Loucy (cell line): Measurements from ENCODE around the gene SFRP5.

Experiments used
- H2AFZ ChIP-seq: fragments of 200-600 bp; sonication (generic); 2 replicates; pipeline ENCODE4 v1.6.0; 2016; ENCODE audit warnings: antibody characterized with exemption, mild to moderate bottlenecking, low read length, moderate library complexity
- H3F3A ChIP-seq: fragments of 200-600 bp; 2 replicates; pipeline ENCODE4 v1.6.0; 2016; ENCODE audit warnings: antibody characterized with exemption, low read depth, mild to moderate bottlenecking
- H3K27me3 ChIP-seq: fragments of 200-600 bp; sonication (generic); 2 replicates; pipeline ENCODE4 v1.6.1; 2014; ENCODE audit warnings: low read length, mild to moderate bottlenecking; ENCODE audit not compliant: insufficient read depth, poor library complexity, severe bottlenecking
- H3K36me3 ChIP-seq: fragments of 200-600 bp; sonication (generic); 2 replicates; pipeline ENCODE4 v1.6.1; 2016; ENCODE audit warnings: low read length; ENCODE audit not compliant: insufficient read depth
- H3K4me1 ChIP-seq: fragments of 200-600 bp; sonication (generic); 2 replicates; pipeline ENCODE4 v1.5.1; 2014; ENCODE audit warnings: low read length, mild to moderate bottlenecking; ENCODE audit not compliant: insufficient read depth, poor library complexity, severe bottlenecking
- H3K4me2 ChIP-seq: fragments of 200-600 bp; sonication (generic); 2 replicates; pipeline ENCODE4 v1.6.0; 2014; ENCODE audit warnings: antibody characterized with exemption, low read length, low read depth, mild to moderate bottlenecking; ENCODE audit not compliant: poor library complexity, severe bottlenecking
- H3K4me3 ChIP-seq: fragments of 200-600 bp; sonication (generic); 2 replicates; pipeline ENCODE4 v1.5.1; 2014; ENCODE audit warnings: low read length, mild to moderate bottlenecking, mixed read lengths; ENCODE audit not compliant: poor library complexity, severe bottlenecking
- H3K79me2 ChIP-seq: fragments of 200-600 bp; sonication (generic); 2 replicates; pipeline ENCODE4 v1.6.1; 2014; ENCODE audit warnings: low read length; ENCODE audit not compliant: insufficient read depth
- H3K9ac ChIP-seq: fragments of 200-600 bp; sonication (generic); 2 replicates; pipeline ENCODE4 v1.6.0; 2014; ENCODE audit warnings: mild to moderate bottlenecking, low read depth, low read length, moderate library complexity; ENCODE audit not compliant: poor library complexity, severe bottlenecking
- H3K9me2 ChIP-seq: fragments of 200-600 bp; sonication (generic); replicated peaks from 2 replicates; pipeline ENCODE4 v1.6.1; 2016; ENCODE audit warnings: low read depth, low read length, mixed read lengths
- H3K9me3 ChIP-seq: fragments of 200-600 bp; sonication (generic); 2 replicates; pipeline ENCODE4 v1.6.1; 2014; ENCODE audit warnings: mild to moderate bottlenecking, antibody characterized with exemption, low read length, low read depth; ENCODE audit not compliant: insufficient read depth
- H4K20me1 ChIP-seq: fragments of 200-600 bp; sonication (generic); 2 replicates; pipeline ENCODE4 v1.6.0; 2014; ENCODE audit warnings: antibody characterized with exemption, low read length, mild to moderate bottlenecking; ENCODE audit not compliant: insufficient read depth, poor library complexity, severe bottlenecking
- EZH2phosphoT487 ChIP-seq: fragments of 200-600 bp; IDR thresholded peaks from 2 replicates; pipeline ENCODE4 v1.6.1; 2018; ENCODE audit warnings: antibody characterized with exemption, mild to moderate bottlenecking, moderate library complexity, borderline replicate concordance
- TF ChIP-seq, protein P1 (sequence below): fragments of 200-600 bp; sonication (generic); conservative IDR thresholded peaks from 2 replicates; pipeline ENCODE4 v1.5.1; 2014; ENCODE audit warnings: mild to moderate bottlenecking, antibody characterized with exemption, low read length

Gene SFRP5

DNA sequence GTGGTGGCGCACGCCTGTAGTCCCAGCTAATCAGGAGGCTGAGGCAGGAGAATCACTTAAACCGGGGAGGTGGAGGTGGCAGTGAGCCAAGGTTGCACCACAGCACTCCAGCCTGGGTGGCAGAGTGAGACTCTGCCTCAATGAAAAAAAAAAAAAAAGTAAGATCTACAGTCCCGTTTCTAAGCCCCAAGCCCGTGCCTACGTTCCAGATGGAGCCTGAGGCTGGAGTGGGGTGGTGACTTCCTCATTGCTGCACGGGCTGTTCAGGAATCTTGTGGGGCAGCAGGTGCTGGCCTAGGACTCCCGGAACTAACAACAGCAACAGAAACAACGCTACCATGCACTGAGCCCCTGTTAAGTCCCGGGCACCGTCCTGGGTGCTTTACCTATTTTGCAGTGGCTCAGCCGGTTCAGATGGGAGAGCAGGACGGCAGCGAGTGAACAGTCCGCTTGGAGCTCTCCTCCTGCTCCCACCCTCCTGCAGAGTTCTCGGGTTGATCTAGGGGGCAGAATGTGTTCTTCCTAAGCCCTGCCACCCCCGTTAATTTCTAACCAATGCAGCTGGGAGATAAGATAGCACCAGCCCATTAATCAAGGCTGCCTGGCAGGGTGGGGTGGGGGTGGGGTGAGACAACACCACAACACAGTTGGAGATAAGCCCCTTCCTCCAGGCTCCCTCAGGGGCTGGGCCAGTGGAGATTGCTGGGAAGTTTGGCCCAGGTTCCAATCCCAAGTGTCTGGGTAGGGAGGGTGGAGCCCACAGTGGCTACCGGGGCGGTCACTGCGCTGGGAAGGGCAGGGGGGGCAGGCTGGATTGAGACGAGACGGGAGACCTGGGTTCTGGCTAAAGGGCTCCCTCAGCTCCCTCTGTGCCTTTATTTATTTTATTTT is 17.0 kb upstream of the SFRP5 start:
- no peak overlapping the region for H2AFZ ChIP-seq

DNA sequence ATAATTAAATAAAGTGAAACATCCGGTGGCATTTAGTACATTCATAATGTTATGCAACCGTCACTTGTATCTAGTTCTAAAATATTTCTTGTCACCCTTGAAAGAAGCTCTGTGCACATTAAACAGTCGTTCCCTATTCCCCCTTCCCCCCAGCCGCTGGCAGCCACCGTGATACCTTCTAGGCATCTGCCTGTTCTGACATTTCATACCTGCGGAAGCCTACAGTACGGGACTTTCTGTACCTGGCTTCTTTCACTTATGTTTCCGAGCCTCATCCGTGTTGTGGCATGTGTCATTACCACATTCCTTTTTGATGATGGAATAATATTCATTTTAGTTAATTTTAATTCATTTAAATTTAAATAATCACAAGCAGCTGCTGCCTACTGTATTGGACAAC is 13.9 kb upstream of the SFRP5 start:
- H3F3A ChIP-seq, result no peaks in the 10 kb centered on the region
- H3K36me3 ChIP-seq, result no peaks in the 10 kb centered on the region
- H2AFZ ChIP-seq, result no peak overlapping the region
- no peaks in the 10 kb centered on the region for H4K20me1 ChIP-seq
- no peak for TF ChIP-seq EZH2phosphoT487
- TF ChIP-seq, protein P1, sequence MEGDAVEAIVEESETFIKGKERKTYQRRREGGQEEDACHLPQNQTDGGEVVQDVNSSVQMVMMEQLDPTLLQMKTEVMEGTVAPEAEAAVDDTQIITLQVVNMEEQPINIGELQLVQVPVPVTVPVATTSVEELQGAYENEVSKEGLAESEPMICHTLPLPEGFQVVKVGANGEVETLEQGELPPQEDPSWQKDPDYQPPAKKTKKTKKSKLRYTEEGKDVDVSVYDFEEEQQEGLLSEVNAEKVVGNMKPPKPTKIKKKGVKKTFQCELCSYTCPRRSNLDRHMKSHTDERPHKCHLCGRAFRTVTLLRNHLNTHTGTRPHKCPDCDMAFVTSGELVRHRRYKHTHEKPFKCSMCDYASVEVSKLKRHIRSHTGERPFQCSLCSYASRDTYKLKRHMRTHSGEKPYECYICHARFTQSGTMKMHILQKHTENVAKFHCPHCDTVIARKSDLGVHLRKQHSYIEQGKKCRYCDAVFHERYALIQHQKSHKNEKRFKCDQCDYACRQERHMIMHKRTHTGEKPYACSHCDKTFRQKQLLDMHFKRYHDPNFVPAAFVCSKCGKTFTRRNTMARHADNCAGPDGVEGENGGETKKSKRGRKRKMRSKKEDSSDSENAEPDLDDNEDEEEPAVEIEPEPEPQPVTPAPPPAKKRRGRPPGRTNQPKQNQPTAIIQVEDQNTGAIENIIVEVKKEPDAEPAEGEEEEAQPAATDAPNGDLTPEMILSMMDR, result no peak
- H3K4me2 ChIP-seq, result no peak overlapping the region
- no peaks in the 10 kb centered on the region for H3K79me2 ChIP-seq
- H3K4me3 ChIP-seq, result no peak overlapping the region
- H3K9me2 ChIP-seq, result no peaks in the 10 kb centered on the region
- H3K4me1 ChIP-seq, result peaks cover 21% of the 10 kb centered on the region
- no peak overlapping the region for H3K9ac ChIP-seq
- no peaks in the 10 kb centered on the region for H3K9me3 ChIP-seq
- no peaks in the 10 kb centered on the region for H3K27me3 ChIP-seq

More for the DNA sequence above, 17.0 kb upstream of the SFRP5 start:
- no peaks in the 10 kb centered on the region for H3K27me3 ChIP-seq
- no peak for TF ChIP-seq EZH2phosphoT487
- TF ChIP-seq, protein P1, result no peak
- H3F3A ChIP-seq, result no peaks in the 10 kb centered on the region
- no peaks in the 10 kb centered on the region for H3K79me2 ChIP-seq
- no peak overlapping the region for H3K4me2 ChIP-seq
- no peaks in the 10 kb centered on the region for H3K9me2 ChIP-seq
- no peak overlapping the region for H3K9ac ChIP-seq
- H4K20me1 ChIP-seq, result no peaks in the 10 kb centered on the region
- H3K9me3 ChIP-seq, result no peaks in the 10 kb centered on the region
- no peaks in the 10 kb centered on the region for H3K36me3 ChIP-seq
- H3K4me1 ChIP-seq, result peaks cover 4% of the 10 kb centered on the region
- no peak overlapping the region for H3K4me3 ChIP-seq

- no peaks in the 10 kb centered on the region for H3K79me2 ChIP-seq
- H3K27me3 ChIP-seq, result no peaks in the 10 kb centered on the region
- no peak overlapping the region for H3K9ac ChIP-seq
- no peaks in the 10 kb centered on the region for H4K20me1 ChIP-seq
- H2AFZ ChIP-seq, result no peak overlapping the region
- H3K4me3 ChIP-seq, result no peak overlapping the region
- no peaks in the 10 kb centered on the region for H3K9me2 ChIP-seq
- H3F3A ChIP-seq, result no peaks in the 10 kb centered on the region
- no peaks in the 10 kb centered on the region for H3K36me3 ChIP-seq
- TF ChIP-seq EZH2phosphoT487, result no peak
- TF ChIP-seq, protein P1, result no peak
- peaks cover 23% of the 10 kb centered on the region for H3K4me1 ChIP-seq
- no peaks in the 10 kb centered on the region for H3K9me3 ChIP-seq
- no peak overlapping the region for H3K4me2 ChIP-seq
Measured at GRCh38 chr10:97785231-97785630, 13.4 kb upstream of the SFRP5 start.
